COLO668 (cell line): ENCODE results near the gene PAQR8.
A peak's percentile ranks its signal among the peaks of the same experiment; 100 is the strongest.

Experiments used
- DNase-seq: peaks from one replicate; lab custom pipeline; 2025; ENCODE audit not compliant: unreplicated experiment; lab: John Stamatoyannopoulos, UW

PAQR8 gene

GRCh38 chr6:52346503-52346902 lies 15.4 kb upstream of the PAQR8 start:
- DNase-seq: no peak

GRCh38 chr6:52347818-52348217 lies 14.1 kb upstream of the PAQR8 start:
- no peak for DNase-seq

GRCh38 chr6:52351879-52352238 lies 10.1 kb upstream of the PAQR8 start:
- no peak for DNase-seq

GRCh38 chr6:52352239-52353018 lies 9.5 kb upstream of the PAQR8 start:
- DNase-seq: peak; percentile 47

- DNase-seq: no peak
Measured at GRCh38 chr6:52356017-52356416, 5.9 kb upstream of the PAQR8 start.

GRCh38 chr6:52359403-52359802 lies 2.5 kb upstream of the PAQR8 start:
- no peak for DNase-seq

- no peak for DNase-seq
Measured at GRCh38 chr6:52360028-52360427, 1.9 kb upstream of the PAQR8 start.

- no peak for DNase-seq
Measured at GRCh38 chr6:52360601-52361413, 1.1 kb upstream of the PAQR8 start.

GRCh38 chr6:52361414-52361944 lies 472 bp upstream of the PAQR8 start:
- DNase-seq: no peak

- peak; percentile 32 for DNase-seq
Measured at GRCh38 chr6:52362443-52363227, 684 bp downstream of the PAQR8 start.

GRCh38 chr6:52363228-52363867 lies 1.4 kb downstream of the PAQR8 start:
- DNase-seq: no peak

GRCh38 chr6:52364480-52365166 lies 2.7 kb downstream of the PAQR8 start:
- DNase-seq: no peak

- no peak for DNase-seq
Measured at GRCh38 chr6:52365317-52365716, 3.4 kb downstream of the PAQR8 start.

GRCh38 chr6:52365866-52366540 lies 4.1 kb downstream of the PAQR8 start:
- DNase-seq: no peak

GRCh38 chr6:52368002-52368401 lies 6.1 kb downstream of the PAQR8 start:
- DNase-seq: no peak

- no peak for DNase-seq
Measured at GRCh38 chr6:52369234-52369633, 7.3 kb downstream of the PAQR8 start.

GRCh38 chr6:52371656-52372191 lies 9.8 kb downstream of the PAQR8 start:
- no peak for DNase-seq

GRCh38 chr6:52373151-52373690 lies 11.3 kb downstream of the PAQR8 start:
- no peak for DNase-seq

- DNase-seq: no peak
Measured at GRCh38 chr6:52374247-52374646, 12.3 kb downstream of the PAQR8 start.
